IMR-90 (cell line): Measurements from ENCODE around the gene WNT10A. TPM values are rescaled to one million over a fixed set of nuclear protein-coding genes. Genes with fewer than 3 reads are reported as not detected.

ENCODE experiments used
- ATAC-seq: fragments of 200-7000 bp; cut with Tn5 transposase; 2 replicates; pipeline ENCODE4 v1.9.1; 2020; ENCODE audit warnings: low read depth, mild to moderate bottlenecking, moderate library complexity
- BruUV-seq: library from RNA; stranded (reverse); fragments of 400-500 nt; replicated peaks from 2 replicates; lab custom pipeline; 2021; lab: Mats Ljungman, UMichigan
- CTCF ChIA-PET: fragments of 300-600 bp; formaldehyde crosslinking; extraction: SDS; loops from one replicate; lab custom pipeline; 2021; ENCODE audit warnings: antibody characterized with exemption; lab: Yijun Ruan, JAX
- POLR2A ChIA-PET: fragments of 300-600 bp; sonication (Branson Sonifier 250); formaldehyde crosslinking; loops from one replicate; lab custom pipeline; 2022; ENCODE audit warnings: antibody characterized with exemption; ENCODE audit not compliant: unreplicated experiment; lab: Charles Lee
- DNase-seq: peaks from one replicate; pipeline ENCODE4 v3.0.0; 2013
- H2AFZ ChIP-seq: replicated peaks from 2 replicates; pipeline ENCODE3; 2013; ENCODE audit warnings: low read length, mild to moderate bottlenecking; ENCODE audit not compliant: poor library complexity
- H2AK5ac ChIP-seq: 2 replicates; pipeline ENCODE4 v1.6.1; 2013; ENCODE audit warnings: low read depth, low read length, inconsistent platforms
- H2AK9ac ChIP-seq: replicated peaks from 2 replicates; pipeline ENCODE3; 2013; ENCODE audit warnings: mild to moderate bottlenecking, low read depth, low read length, moderate library complexity; ENCODE audit not compliant: poor library complexity
- H2BK120ac ChIP-seq: 2 replicates; pipeline ENCODE4 v1.6.1; 2013; ENCODE audit warnings: low read depth, low read length, inconsistent platforms
- H2BK15ac ChIP-seq: 3 replicates; pipeline ENCODE4 v1.6.1; 2013; ENCODE audit warnings: low read depth, low read length, inconsistent platforms
- H2BK20ac ChIP-seq: 2 replicates; pipeline ENCODE4 v1.6.1; 2013; ENCODE audit warnings: low read depth, mild to moderate bottlenecking, inconsistent platforms, low read length, moderate library complexity
- H2BK5ac ChIP-seq: 2 replicates; pipeline ENCODE4 v1.6.1; 2013; ENCODE audit warnings: mild to moderate bottlenecking, low read depth, low read length, inconsistent platforms; ENCODE audit not compliant: poor library complexity, severe bottlenecking
- H3K14ac ChIP-seq: replicated peaks from 2 replicates; pipeline ENCODE4 v1.6.1; 2013; ENCODE audit warnings: low read depth, low read length, inconsistent platforms
- H3K18ac ChIP-seq: 2 replicates; pipeline ENCODE4 v1.6.1; 2013; ENCODE audit warnings: low read depth, low read length, control low read depth
- H3K23ac ChIP-seq: 2 replicates; pipeline ENCODE4 v1.6.1; 2013; ENCODE audit warnings: low read depth, low read length, inconsistent platforms
- H3K27ac ChIP-seq: 2 replicates; pipeline ENCODE4 v1.5.1; 2013; ENCODE audit warnings: mild to moderate bottlenecking, control low read depth, low read length; ENCODE audit not compliant: insufficient read depth
- H3K27me3 ChIP-seq: 2 replicates; pipeline ENCODE4 v1.6.1; 2013; ENCODE audit warnings: low read length; ENCODE audit not compliant: control insufficient read depth, insufficient read depth
- H3K36me3 ChIP-seq: 2 replicates; pipeline ENCODE4 v1.6.1; 2013; ENCODE audit warnings: low read length, mixed read lengths; ENCODE audit not compliant: control insufficient read depth, insufficient read depth
- H3K4ac ChIP-seq: 2 replicates; pipeline ENCODE4 v1.6.1; 2013; ENCODE audit warnings: low read depth, low read length, inconsistent platforms
- H3K4me1 ChIP-seq: 2 replicates; pipeline ENCODE4 v1.6.1; 2013; ENCODE audit warnings: low read length, mixed read lengths; ENCODE audit not compliant: control insufficient read depth, insufficient read depth
- H3K4me2 ChIP-seq: 2 replicates; pipeline ENCODE4 v1.6.1; 2013; ENCODE audit warnings: low read depth, mild to moderate bottlenecking, control low read depth, low read length, moderate library complexity
- H3K4me3 ChIP-seq: 2 replicates; pipeline ENCODE4 v1.5.1; 2013; ENCODE audit warnings: low read depth, mild to moderate bottlenecking, control low read depth, low read length, moderate library complexity; ENCODE audit not compliant: insufficient read depth
- H3K56ac ChIP-seq: 2 replicates; pipeline ENCODE4 v1.6.1; 2013; ENCODE audit warnings: low read length, inconsistent platforms; ENCODE audit not compliant: insufficient read depth; ENCODE audit errors: extremely low read depth
- H3K79me1 ChIP-seq, 2 experiments: 2 replicates each; pipeline ENCODE4 v1.6.1; 2013; ENCODE audit warnings: low read length in 2 of 2, inconsistent platforms in 1 of 2, low read depth in 1 of 2
- H3K9ac ChIP-seq: 2 replicates; pipeline ENCODE4 v1.6.1; 2013; ENCODE audit warnings: low read depth, low read length, control low read depth
- H3K9me1 ChIP-seq: 2 replicates; pipeline ENCODE4 v1.6.1; 2013; ENCODE audit warnings: low read length, inconsistent platforms; ENCODE audit not compliant: insufficient read depth
- H3K9me3 ChIP-seq: 2 replicates; pipeline ENCODE4 v1.6.1; 2013; ENCODE audit warnings: low read length; ENCODE audit not compliant: control insufficient read depth, insufficient read depth
- H4K20me1 ChIP-seq: 2 replicates; pipeline ENCODE4 v1.6.1; 2013; ENCODE audit warnings: low read length, inconsistent platforms; ENCODE audit not compliant: insufficient read depth
- H4K5ac ChIP-seq: 2 replicates; pipeline ENCODE4 v1.6.1; 2013; ENCODE audit warnings: mild to moderate bottlenecking, low read depth, low read length, control low read depth
- H4K8ac ChIP-seq, 2 experiments: 2 replicates each; pipeline ENCODE4 v1.6.1; 2013; ENCODE audit warnings: low read depth in 2 of 2, low read length in 2 of 2, control low read depth in 1 of 2, inconsistent platforms in 1 of 2
- H4K91ac ChIP-seq: 2 replicates; pipeline ENCODE4 v1.6.1; 2013; ENCODE audit warnings: low read depth, low read length, inconsistent platforms; ENCODE audit not compliant: insufficient read depth
- BHLHE40 ChIP-seq: fragments of 150-350 bp; IDR thresholded peaks from 2 replicates; pipeline ENCODE4 v1.6.1; 2016; ENCODE audit warnings: mild to moderate bottlenecking, low read depth, low read length
- CEBPB ChIP-seq: IDR thresholded peaks from 2 replicates; pipeline ENCODE4 v1.6.1; 2012; ENCODE audit warnings: low read depth, low read length, improper control_type of control experiment
- CHD1 ChIP-seq: IDR thresholded peaks from 2 replicates; pipeline ENCODE4 v1.6.1; 2012; ENCODE audit warnings: low read depth, low read length, improper control_type of control experiment
- FOS ChIP-seq: fragments of 150-350 bp; IDR thresholded peaks from 2 replicates; pipeline ENCODE4 v1.6.1; 2016; ENCODE audit warnings: low read depth, low read length
- MAFK ChIP-seq: IDR thresholded peaks from 2 replicates; pipeline ENCODE4 v1.6.1; 2012; ENCODE audit warnings: low read depth, low read length, improper control_type of control experiment
- MAZ ChIP-seq: IDR thresholded peaks from 2 replicates; pipeline ENCODE4 v1.6.1; 2012; ENCODE audit warnings: low read depth, mild to moderate bottlenecking, low read length, improper control_type of control experiment, moderate library complexity, borderline replicate concordance
- MXI1 ChIP-seq: IDR thresholded peaks from 2 replicates; pipeline ENCODE4 v1.6.1; 2012; ENCODE audit warnings: low read depth, mild to moderate bottlenecking, low read length, moderate library complexity, borderline replicate concordance
- NFE2L2 ChIP-seq: fragments of 150-350 bp; IDR thresholded peaks from 2 replicates; pipeline ENCODE4 v1.6.1; 2016; ENCODE audit warnings: low read depth, mild to moderate bottlenecking, low read length
- POLR2A ChIP-seq: IDR thresholded peaks from 2 replicates; pipeline ENCODE4 v1.6.1; 2012; ENCODE audit warnings: mild to moderate bottlenecking, low read depth, low read length
- RAD21 ChIP-seq: IDR thresholded peaks from 2 replicates; pipeline ENCODE4 v1.6.1; 2012; ENCODE audit warnings: low read length, improper control_type of control experiment
- RCOR1 ChIP-seq: IDR thresholded peaks from 2 replicates; pipeline ENCODE4 v1.6.1; 2012; ENCODE audit warnings: mild to moderate bottlenecking, low read length, improper control_type of control experiment; ENCODE audit not compliant: insufficient replicate concordance
- RFX5 ChIP-seq: IDR thresholded peaks from 2 replicates; pipeline ENCODE4 v1.8.0; 2012; ENCODE audit warnings: low read depth, mild to moderate bottlenecking, low read length, moderate library complexity
- SMC3 ChIP-seq: fragments of 150-350 bp; IDR thresholded peaks from 2 replicates; pipeline ENCODE4 v1.6.1; 2016; ENCODE audit warnings: low read depth, mild to moderate bottlenecking, antibody characterized with exemption, low read length, moderate library complexity
- WGBS, 2 experiments: methylation state at CpG; one replicate each; pipeline versions ENCODE4 v1.1.5 to v1.1.7; 2013; ENCODE audit warnings: missing lambda C conversion rate in 2 of 2; ENCODE audit not compliant: insufficient read length in 1 of 2; ENCODE audit errors: extremely low coverage in 2 of 2; 5-methylcytosine and 5-hydroxymethylcytosine counted together
- dilution Hi-C: fragments of 300-500 bp; cut with HindIII; formaldehyde crosslinking; loops from one replicate; pipeline ENCODE4 v1.14.3; 2018; ENCODE audit warnings: low sequenced_read_pairs; ENCODE audit not compliant: unreplicated experiment
- in situ Hi-C: fragments of 300-500 bp; cut with MboI; formaldehyde crosslinking; loops from 3 replicates; pipeline ENCODE4 v1.14.3; 2019; ENCODE audit warnings: low sequenced_read_pairs, inconsistent platforms, mixed read lengths
- intact Hi-C: fragments of 100-400 bp; cut with micrococcal nuclease; formaldehyde crosslinking; loops from 2 replicates; pipeline ENCODE4 v1.10.0; 2022
- polyA plus RNA-seq, 3 experiments: library from polyadenylated mRNA; depleted of rRNA; stranded (reverse); fragments of >200 nt; gene quantifications; 2 replicates each; pipeline ENCODE4 v1.2.3, GENCODE V29; 2012; ENCODE audit warnings: low replicate concordance in 1 of 3
- total RNA-seq: library from RNA; depleted of rRNA; stranded (reverse); fragments of >200 nt; gene quantifications from 2 replicates; pipeline ENCODE4 v1.2.3, GENCODE V29; 2012
- TF ChIP-seq, protein P1 (sequence below): fragments of 150-350 bp; IDR thresholded peaks from 2 replicates; pipeline ENCODE4 v1.6.1; 2017; ENCODE audit warnings: mild to moderate bottlenecking, antibody characterized with exemption, low read length, low read depth
- TF ChIP-seq, protein P2 (sequence below): conservative IDR thresholded peaks from 2 replicates; pipeline ENCODE4 v1.5.1; 2012; ENCODE audit warnings: mild to moderate bottlenecking, low read depth, low read length, improper control_type of control experiment
- TF ChIP-seq, protein P3 (sequence below): fragments of 150-350 bp; IDR thresholded peaks from 2 replicates; pipeline ENCODE4 v1.6.1; 2016; ENCODE audit warnings: low read depth, mild to moderate bottlenecking, low read length, moderate library complexity, borderline replicate concordance

The WNT10A gene
- total and polyA plus RNA-seq, 2 of the 4 experiments (the other 2 are of a cell fraction), result not detected

DNA sequence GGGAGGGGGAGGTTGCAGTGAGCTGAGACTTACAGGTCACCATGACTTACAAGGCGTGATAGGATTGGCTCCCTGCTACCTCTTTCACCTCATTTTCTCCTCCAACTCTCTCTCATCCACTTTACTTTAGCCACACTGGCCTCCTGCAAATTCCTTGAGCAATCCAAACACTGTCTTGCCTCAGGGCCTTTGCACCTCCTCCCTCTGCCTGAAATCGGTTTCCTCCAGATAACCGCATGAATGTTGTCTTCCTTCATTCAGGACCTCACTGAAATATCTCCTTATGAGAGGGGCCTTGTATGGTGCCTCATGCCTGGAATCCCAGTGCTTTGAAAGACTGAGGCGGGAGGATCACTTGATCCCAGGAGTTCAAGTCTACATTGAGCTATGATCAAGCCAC is 21.8 kb downstream of the WNT10A start:
- ChIA-PET CTCF (interaction anchor here (2.1 kb wide), 1 partner anchor 26 kb away, joined by 5 read pairs; no protein-coding TSS in a partner anchor), POLR2A (no interaction called here)
- dilution Hi-C loops, result no loop called here

More for the DNA sequence above, 21.8 kb downstream of the WNT10A start:
- H3K14ac ChIP-seq, result no peak overlapping the region
- ATAC-seq, result no peak
- H2BK5ac ChIP-seq, result no peak overlapping the region
- in situ Hi-C loops (no loop called here), intact Hi-C loops (no loop called here)
- H4K91ac ChIP-seq, result no peak overlapping the region
- no peak overlapping the region for H3K18ac ChIP-seq
- H2BK120ac ChIP-seq, result no peak overlapping the region
- BruUV-seq, result no TSS peak
- H3K9ac ChIP-seq, result no peak overlapping the region
- H4K5ac ChIP-seq, result no peak overlapping the region
- H3K4me3 ChIP-seq, result no peak overlapping the region
- no peak overlapping the region for H4K8ac ChIP-seq
- peaks cover 3% of the 10 kb centered on the region; the same call in 1 of the 2 replicates for H3K4me1 ChIP-seq
- H3K4me2 ChIP-seq, result no peak overlapping the region
- TF ChIP-seq MXI1 (no peak), NFE2L2 (no peak), MAZ (no peak), SMC3 (no peak), POLR2A (no peak), FOS (no peak), CEBPB (no peak), RAD21 (no peak), CHD1 (no peak), MAFK (no peak), RFX5 (no peak), BHLHE40 (no peak), RCOR1 (no peak)
- TF ChIP-seq, protein P1, sequence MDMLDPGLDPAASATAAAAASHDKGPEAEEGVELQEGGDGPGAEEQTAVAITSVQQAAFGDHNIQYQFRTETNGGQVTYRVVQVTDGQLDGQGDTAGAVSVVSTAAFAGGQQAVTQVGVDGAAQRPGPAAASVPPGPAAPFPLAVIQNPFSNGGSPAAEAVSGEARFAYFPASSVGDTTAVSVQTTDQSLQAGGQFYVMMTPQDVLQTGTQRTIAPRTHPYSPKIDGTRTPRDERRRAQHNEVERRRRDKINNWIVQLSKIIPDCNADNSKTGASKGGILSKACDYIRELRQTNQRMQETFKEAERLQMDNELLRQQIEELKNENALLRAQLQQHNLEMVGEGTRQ, result no peak
- TF ChIP-seq, protein P2, sequence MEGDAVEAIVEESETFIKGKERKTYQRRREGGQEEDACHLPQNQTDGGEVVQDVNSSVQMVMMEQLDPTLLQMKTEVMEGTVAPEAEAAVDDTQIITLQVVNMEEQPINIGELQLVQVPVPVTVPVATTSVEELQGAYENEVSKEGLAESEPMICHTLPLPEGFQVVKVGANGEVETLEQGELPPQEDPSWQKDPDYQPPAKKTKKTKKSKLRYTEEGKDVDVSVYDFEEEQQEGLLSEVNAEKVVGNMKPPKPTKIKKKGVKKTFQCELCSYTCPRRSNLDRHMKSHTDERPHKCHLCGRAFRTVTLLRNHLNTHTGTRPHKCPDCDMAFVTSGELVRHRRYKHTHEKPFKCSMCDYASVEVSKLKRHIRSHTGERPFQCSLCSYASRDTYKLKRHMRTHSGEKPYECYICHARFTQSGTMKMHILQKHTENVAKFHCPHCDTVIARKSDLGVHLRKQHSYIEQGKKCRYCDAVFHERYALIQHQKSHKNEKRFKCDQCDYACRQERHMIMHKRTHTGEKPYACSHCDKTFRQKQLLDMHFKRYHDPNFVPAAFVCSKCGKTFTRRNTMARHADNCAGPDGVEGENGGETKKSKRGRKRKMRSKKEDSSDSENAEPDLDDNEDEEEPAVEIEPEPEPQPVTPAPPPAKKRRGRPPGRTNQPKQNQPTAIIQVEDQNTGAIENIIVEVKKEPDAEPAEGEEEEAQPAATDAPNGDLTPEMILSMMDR, result no peak
- TF ChIP-seq, protein P3, sequence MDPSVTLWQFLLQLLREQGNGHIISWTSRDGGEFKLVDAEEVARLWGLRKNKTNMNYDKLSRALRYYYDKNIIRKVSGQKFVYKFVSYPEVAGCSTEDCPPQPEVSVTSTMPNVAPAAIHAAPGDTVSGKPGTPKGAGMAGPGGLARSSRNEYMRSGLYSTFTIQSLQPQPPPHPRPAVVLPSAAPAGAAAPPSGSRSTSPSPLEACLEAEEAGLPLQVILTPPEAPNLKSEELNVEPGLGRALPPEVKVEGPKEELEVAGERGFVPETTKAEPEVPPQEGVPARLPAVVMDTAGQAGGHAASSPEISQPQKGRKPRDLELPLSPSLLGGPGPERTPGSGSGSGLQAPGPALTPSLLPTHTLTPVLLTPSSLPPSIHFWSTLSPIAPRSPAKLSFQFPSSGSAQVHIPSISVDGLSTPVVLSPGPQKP, result no peak
- no peak overlapping the region for H2BK15ac ChIP-seq
- H3K23ac ChIP-seq, result no peak overlapping the region
- H3K27ac ChIP-seq, result no peak overlapping the region
- DNase-seq, result no peak
- H3K9me1 ChIP-seq, result no peaks in the 10 kb centered on the region
- H2BK20ac ChIP-seq, result no peak overlapping the region
- peaks cover 4% of the 10 kb centered on the region; the same call in 1 of the 2 replicates for H3K9me3 ChIP-seq
- H2AK9ac ChIP-seq, result no peak overlapping the region
- WGBS, 2 experiments, result no CpG with 5 or more reads among the region's 4 CpGs
- no peak overlapping the region for H3K4ac ChIP-seq
- H3K27me3 ChIP-seq, result peaks cover 59% of the 10 kb centered on the region
- no peaks in the 10 kb centered on the region for H3K79me1 ChIP-seq
- H3K56ac ChIP-seq, result no peak overlapping the region
- no peak overlapping the region for H2AFZ ChIP-seq
- no peaks in the 10 kb centered on the region for H4K20me1 ChIP-seq
- no peaks in the 10 kb centered on the region for H3K36me3 ChIP-seq
- H2AK5ac ChIP-seq, result no peak overlapping the region
